GM12878 (cell line): ENCODE data around the gene NMT1. TPM values are rescaled to one million over a fixed set of nuclear protein-coding genes. Genes with fewer than 3 reads are reported as not detected.

Experiments used
- CBFB ChIP-seq: IDR thresholded peaks from 2 replicates; pipeline ENCODE4 v1.6.1; 2016; ENCODE audit warnings: antibody characterized with exemption, low read depth
- HCFC1 ChIP-seq: fragments of 150-350 bp; IDR thresholded peaks from 2 replicates; pipeline ENCODE4 v1.6.1; 2014; ENCODE audit warnings: low read length
- HDGF ChIP-seq: fragments of 450-650 bp; IDR thresholded peaks from 2 replicates; pipeline ENCODE4 v1.6.1; 2016; ENCODE audit warnings: antibody characterized with exemption
- IKZF1 ChIP-seq: fragments of 450-650 bp; conservative IDR thresholded peaks from 2 replicates; pipeline ENCODE4 v1.6.1; 2017; ENCODE audit warnings: antibody characterized with exemption, mild to moderate bottlenecking
- MEF2B ChIP-seq: fragments of 450-650 bp; IDR thresholded peaks from 2 replicates; pipeline ENCODE4 v1.6.1; 2018; ENCODE audit warnings: mild to moderate bottlenecking, moderate library complexity; ENCODE audit not compliant: partially characterized antibody, poor library complexity, severe bottlenecking
- NBN ChIP-seq: fragments of 450-650 bp; IDR thresholded peaks from 2 replicates; pipeline ENCODE4 v1.6.1; 2016
- NR2F1 ChIP-seq: fragments of 450-650 bp; conservative IDR thresholded peaks from 2 replicates; pipeline ENCODE4 v1.6.1; 2017; ENCODE audit warnings: mild to moderate bottlenecking
- RELA ChIP-seq: fragments of 450-650 bp; IDR thresholded peaks from 2 replicates; pipeline ENCODE4 v1.8.0; 2014; ENCODE audit warnings: borderline replicate concordance; ENCODE audit not compliant: partially characterized antibody
- SMAD5 ChIP-seq: IDR thresholded peaks from 2 replicates; pipeline ENCODE4 v1.6.1; 2016; ENCODE audit warnings: antibody characterized with exemption, low read depth
- TARDBP ChIP-seq: IDR thresholded peaks from 2 replicates; pipeline ENCODE4 v1.6.1; 2016; ENCODE audit warnings: borderline replicate concordance
- polyA plus RNA-seq, 11 experiments: library from polyadenylated mRNA; depleted of rRNA in 4 of 11; unstranded in 6 of 11; stranded (reverse) in 5 of 11; fragments of >200 nt; fragmentation: Nextera tagmentation in 4 of 11; fragmentation: Illumina TruSeq in 1 of 11; extraction: Ambion mirVana in 4 of 11; extraction: Trizol in 1 of 11; gene quantifications; 1 replicate in 1 of 11; 2 replicates in 10 of 11; pipeline versions ENCODE4 v1.2.1 to v1.2.3, GENCODE V29; 2011 to 2016; ENCODE audit warnings: inconsistent platforms in 2 of 11, missing spikeins in 2 of 11, low read depth in 1 of 11
- total RNA-seq, 4 experiments: library from RNA; depleted of rRNA in 3 of 4; stranded (reverse); fragments of >200 nt in 3 of 4; fragmentation: Illumina TruSeq in 1 of 4; extraction: Trizol in 1 of 4; gene quantifications; 2 replicates each; pipeline versions ENCODE4 v1.2.1 to v1.2.3, GENCODE V29; 2013 to 2021
- TF ChIP-seq, protein P1 (sequence below): IDR thresholded peaks from 2 replicates; pipeline ENCODE4 v1.6.1; 2012; ENCODE audit warnings: low read depth, low read length, improper control_type of control experiment
- TF ChIP-seq, protein P2 (sequence below): fragments of 450-650 bp; IDR thresholded peaks from 2 replicates; pipeline ENCODE4 v1.6.1; 2017; ENCODE audit warnings: mild to moderate bottlenecking, low read depth, inconsistent platforms; ENCODE audit not compliant: poor library complexity, severe bottlenecking
- TF ChIP-seq, protein P3 (sequence below): fragments of 450-650 bp; IDR thresholded peaks from 2 replicates; pipeline ENCODE4 v1.6.1; 2018; ENCODE audit warnings: mild to moderate bottlenecking, low read depth, moderate library complexity; ENCODE audit not compliant: partially characterized antibody
- TF ChIP-seq, protein P4 (sequence below): fragments of 450-650 bp; IDR thresholded peaks from 2 replicates; pipeline ENCODE4 v1.6.1; 2016; ENCODE audit warnings: mild to moderate bottlenecking
- TF ChIP-seq, protein P5 (sequence below): IDR thresholded peaks from 2 replicates; pipeline ENCODE4 v1.6.1; 2012; ENCODE audit warnings: improper control_type of control experiment, low read depth, low read length; ENCODE audit not compliant: insufficient replicate concordance

The NMT1 gene
- total and polyA plus RNA-seq, 10 of the 15 experiments (the other 5 are each of a cell fraction or from before 2014, with no cell fraction given): 96.7 to 395 (median 222) TPM

DNA sequence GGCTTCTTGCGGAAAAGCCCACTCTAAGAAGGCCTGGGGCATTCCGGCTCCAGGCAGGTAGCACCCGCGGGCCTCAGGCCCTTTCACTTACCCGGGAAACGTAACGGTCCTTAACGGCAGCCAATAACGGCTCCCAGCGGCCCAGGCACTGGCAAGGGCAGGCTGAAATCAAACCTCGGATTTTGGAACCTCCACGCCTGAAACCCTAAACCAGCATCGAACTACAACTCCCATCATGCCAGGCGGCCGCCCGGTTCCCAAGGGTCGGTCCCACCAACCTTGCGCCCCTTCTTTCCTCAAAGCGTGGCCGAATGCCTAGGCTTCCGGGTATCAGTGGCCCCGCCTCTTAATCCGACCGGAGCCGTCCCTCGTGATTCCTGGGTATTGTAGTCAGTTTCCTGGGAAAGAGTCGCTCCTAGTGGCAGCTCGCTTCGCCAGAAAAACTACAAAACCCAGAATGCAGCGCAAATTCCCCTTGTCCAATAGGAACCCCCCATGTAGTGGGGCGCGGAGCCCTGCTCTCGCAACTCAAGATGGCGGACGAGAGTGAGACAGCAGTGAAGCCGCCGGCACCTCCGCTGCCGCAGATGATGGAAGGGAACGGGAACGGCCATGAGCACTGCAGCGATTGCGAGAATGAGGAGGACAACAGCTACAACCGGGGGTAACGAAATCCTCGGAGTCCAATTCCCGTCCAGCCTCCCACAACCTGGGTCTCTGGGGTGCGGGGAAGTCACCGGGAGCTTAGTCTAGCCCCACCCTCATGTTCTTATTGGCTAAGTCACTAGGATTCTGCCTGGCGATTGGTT, at the start of gene NMT1 (continued):
- TF ChIP-seq, protein P1, sequence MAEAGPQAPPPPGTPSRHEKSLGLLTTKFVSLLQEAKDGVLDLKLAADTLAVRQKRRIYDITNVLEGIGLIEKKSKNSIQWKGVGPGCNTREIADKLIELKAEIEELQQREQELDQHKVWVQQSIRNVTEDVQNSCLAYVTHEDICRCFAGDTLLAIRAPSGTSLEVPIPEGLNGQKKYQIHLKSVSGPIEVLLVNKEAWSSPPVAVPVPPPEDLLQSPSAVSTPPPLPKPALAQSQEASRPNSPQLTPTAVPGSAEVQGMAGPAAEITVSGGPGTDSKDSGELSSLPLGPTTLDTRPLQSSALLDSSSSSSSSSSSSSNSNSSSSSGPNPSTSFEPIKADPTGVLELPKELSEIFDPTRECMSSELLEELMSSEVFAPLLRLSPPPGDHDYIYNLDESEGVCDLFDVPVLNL: peak; percentile 29; the same call in 1 of the 2 replicates
- TF ChIP-seq, protein P2, sequence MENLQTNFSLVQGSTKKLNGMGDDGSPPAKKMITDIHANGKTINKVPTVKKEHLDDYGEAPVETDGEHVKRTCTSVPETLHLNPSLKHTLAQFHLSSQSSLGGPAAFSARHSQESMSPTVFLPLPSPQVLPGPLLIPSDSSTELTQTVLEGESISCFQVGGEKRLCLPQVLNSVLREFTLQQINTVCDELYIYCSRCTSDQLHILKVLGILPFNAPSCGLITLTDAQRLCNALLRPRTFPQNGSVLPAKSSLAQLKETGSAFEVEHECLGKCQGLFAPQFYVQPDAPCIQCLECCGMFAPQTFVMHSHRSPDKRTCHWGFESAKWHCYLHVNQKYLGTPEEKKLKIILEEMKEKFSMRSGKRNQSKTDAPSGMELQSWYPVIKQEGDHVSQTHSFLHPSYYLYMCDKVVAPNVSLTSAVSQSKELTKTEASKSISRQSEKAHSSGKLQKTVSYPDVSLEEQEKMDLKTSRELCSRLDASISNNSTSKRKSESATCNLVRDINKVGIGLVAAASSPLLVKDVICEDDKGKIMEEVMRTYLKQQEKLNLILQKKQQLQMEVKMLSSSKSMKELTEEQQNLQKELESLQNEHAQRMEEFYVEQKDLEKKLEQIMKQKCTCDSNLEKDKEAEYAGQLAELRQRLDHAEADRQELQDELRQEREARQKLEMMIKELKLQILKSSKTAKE: peak; percentile 74
- TF ChIP-seq, protein P3, sequence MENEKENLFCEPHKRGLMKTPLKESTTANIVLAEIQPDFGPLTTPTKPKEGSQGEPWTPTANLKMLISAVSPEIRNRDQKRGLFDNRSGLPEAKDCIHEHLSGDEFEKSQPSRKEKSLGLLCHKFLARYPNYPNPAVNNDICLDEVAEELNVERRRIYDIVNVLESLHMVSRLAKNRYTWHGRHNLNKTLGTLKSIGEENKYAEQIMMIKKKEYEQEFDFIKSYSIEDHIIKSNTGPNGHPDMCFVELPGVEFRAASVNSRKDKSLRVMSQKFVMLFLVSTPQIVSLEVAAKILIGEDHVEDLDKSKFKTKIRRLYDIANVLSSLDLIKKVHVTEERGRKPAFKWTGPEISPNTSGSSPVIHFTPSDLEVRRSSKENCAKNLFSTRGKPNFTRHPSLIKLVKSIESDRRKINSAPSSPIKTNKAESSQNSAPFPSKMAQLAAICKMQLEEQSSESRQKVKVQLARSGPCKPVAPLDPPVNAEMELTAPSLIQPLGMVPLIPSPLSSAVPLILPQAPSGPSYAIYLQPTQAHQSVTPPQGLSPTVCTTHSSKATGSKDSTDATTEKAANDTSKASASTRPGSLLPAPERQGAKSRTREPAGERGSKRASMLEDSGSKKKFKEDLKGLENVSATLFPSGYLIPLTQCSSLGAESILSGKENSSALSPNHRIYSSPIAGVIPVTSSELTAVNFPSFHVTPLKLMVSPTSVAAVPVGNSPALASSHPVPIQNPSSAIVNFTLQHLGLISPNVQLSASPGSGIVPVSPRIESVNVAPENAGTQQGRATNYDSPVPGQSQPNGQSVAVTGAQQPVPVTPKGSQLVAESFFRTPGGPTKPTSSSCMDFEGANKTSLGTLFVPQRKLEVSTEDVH: no peak
- TF ChIP-seq CBFB (peak; percentile 84), TARDBP (peak; percentile 73), IKZF1 (peak; percentile 99), SMAD5 (peak; percentile 81; the same call in 1 of the 2 replicates), HDGF (peak; percentile 64; the same call in 1 of the 2 replicates), HCFC1 (peak; percentile 97), NR2F1 (peak; percentile 55; the same call in 1 of the 2 replicates), NBN (0 out of 2 replicates have a peak, but pooled peaks have one; percentile 58), RELA (peak; percentile 10), MEF2B (peak; percentile 86)
- TF ChIP-seq, protein P4, sequence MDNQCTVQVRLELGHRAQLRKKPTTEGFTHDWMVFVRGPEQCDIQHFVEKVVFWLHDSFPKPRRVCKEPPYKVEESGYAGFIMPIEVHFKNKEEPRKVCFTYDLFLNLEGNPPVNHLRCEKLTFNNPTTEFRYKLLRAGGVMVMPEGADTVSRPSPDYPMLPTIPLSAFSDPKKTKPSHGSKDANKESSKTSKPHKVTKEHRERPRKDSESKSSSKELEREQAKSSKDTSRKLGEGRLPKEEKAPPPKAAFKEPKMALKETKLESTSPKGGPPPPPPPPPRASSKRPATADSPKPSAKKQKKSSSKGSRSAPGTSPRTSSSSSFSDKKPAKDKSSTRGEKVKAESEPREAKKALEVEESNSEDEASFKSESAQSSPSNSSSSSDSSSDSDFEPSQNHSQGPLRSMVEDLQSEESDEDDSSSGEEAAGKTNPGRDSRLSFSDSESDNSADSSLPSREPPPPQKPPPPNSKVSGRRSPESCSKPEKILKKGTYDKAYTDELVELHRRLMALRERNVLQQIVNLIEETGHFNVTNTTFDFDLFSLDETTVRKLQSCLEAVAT: peak; percentile 57
- TF ChIP-seq, protein P5, sequence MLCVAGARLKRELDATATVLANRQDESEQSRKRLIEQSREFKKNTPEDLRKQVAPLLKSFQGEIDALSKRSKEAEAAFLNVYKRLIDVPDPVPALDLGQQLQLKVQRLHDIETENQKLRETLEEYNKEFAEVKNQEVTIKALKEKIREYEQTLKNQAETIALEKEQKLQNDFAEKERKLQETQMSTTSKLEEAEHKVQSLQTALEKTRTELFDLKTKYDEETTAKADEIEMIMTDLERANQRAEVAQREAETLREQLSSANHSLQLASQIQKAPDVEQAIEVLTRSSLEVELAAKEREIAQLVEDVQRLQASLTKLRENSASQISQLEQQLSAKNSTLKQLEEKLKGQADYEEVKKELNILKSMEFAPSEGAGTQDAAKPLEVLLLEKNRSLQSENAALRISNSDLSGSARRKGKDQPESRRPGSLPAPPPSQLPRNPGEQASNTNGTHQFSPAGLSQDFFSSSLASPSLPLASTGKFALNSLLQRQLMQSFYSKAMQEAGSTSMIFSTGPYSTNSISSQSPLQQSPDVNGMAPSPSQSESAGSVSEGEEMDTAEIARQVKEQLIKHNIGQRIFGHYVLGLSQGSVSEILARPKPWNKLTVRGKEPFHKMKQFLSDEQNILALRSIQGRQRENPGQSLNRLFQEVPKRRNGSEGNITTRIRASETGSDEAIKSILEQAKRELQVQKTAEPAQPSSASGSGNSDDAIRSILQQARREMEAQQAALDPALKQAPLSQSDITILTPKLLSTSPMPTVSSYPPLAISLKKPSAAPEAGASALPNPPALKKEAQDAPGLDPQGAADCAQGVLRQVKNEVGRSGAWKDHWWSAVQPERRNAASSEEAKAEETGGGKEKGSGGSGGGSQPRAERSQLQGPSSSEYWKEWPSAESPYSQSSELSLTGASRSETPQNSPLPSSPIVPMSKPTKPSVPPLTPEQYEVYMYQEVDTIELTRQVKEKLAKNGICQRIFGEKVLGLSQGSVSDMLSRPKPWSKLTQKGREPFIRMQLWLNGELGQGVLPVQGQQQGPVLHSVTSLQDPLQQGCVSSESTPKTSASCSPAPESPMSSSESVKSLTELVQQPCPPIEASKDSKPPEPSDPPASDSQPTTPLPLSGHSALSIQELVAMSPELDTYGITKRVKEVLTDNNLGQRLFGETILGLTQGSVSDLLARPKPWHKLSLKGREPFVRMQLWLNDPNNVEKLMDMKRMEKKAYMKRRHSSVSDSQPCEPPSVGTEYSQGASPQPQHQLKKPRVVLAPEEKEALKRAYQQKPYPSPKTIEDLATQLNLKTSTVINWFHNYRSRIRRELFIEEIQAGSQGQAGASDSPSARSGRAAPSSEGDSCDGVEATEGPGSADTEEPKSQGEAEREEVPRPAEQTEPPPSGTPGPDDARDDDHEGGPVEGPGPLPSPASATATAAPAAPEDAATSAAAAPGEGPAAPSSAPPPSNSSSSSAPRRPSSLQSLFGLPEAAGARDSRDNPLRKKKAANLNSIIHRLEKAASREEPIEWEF: no peak
